Stimulated activated CD4-positive, alpha-beta T cell treated with anti-CD3 and anti-CD28 coated beads, Interleukin-12 subunit alpha, Interleukin-12 subunit beta, amount 100 ng/mL, for 4 hours (primary cell): ENCODE results near the gene DHRS13.

Experiments
- DNase-seq: peaks from one replicate; pipeline ENCODE4 v3.0.0-alpha.2; 2020

DHRS13 gene

DNA sequence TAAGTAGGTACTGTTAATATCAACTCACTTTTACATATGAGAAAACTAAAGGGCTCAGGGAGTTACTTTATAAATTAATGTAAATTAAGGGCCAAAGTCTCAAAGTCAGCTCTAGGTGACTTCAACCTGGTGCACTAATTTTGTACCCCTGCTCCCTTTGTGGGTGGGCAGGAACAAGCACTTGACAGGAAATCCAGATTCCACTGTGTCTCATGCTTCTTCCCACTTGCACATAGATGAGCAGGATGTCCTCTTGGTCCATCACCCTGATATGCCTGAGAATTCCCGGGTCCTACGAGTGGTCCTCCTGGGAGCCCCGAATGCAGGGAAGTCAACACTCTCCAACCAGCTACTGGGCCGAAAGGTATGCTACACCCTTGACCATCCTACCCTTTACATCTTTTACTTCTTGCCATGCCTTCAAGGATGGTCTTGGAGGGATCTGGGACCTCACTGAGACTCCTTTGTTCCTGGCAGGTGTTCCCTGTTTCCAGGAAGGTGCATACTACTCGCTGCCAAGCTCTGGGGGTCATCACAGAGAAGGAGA, 46.8 kb downstream of the DHRS13 start:
- DNase-seq = no peak

DNA sequence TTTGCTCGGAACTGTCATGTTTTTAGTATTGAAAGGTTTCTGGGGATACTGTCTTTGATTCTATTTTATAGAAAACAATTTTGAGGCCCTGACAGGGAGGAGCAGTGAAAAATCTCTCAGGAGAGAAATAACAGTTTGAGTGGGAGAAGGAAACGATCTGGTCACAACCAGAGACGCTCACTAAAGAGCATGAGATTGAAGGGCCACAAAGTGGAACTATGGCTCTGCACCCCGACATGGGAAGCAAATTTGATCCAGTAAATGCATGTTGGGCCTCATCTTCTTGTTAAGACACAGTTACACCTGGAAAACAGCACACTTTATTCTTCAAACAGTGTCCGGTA, 47.6 kb downstream of the DHRS13 start:
- DNase-seq = no peak

DNA sequence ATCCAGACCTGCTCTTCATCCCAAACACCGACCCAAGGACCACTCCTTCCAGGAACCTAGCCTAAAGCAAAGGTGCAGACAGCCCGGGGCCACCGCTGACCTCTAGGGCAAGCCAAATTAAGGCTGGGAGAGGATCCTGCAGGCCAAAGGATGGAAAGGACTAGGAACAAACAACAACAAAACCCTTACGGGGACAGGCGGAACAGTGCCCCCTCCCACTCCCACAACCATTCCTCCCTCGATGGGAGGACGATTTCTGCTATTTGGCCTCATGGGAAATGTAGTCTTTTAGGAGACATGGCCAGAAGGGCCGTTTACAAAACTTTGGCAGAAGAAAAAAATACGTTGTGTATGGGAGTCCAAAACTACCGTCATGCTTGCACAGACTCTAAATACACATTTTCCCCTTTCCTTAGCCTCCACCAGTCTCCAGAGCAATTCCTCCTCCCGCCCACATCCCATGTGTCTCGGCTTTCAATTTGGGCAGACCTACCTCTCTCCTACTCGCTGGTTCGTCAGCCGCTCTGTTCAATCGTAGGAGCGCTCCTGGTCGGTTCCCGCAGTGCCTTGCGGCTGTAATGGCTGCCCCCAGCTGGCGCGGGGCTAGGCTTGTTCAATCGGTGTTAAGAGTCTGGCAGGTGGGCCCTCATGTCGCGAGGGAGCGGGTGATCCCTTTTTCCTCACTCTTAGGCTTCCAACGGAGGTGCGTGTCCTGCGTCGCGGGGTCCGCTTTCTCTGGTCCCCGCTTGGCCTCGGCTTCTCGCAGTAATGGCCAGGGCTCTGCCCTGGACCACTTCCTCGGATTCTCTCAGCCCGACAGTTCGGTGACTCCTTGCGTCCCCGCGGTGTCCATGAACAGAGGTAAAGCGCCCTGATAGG, 48.2 kb downstream of the DHRS13 start, which contains the start of gene ERAL1:
Gene ERAL1 (plus strand): TSS at position 560 of the 879 bp plus-strand sequence. CDS start 19 bp downstream, at position 579.
- DNase-seq = peak; percentile 76

DNA sequence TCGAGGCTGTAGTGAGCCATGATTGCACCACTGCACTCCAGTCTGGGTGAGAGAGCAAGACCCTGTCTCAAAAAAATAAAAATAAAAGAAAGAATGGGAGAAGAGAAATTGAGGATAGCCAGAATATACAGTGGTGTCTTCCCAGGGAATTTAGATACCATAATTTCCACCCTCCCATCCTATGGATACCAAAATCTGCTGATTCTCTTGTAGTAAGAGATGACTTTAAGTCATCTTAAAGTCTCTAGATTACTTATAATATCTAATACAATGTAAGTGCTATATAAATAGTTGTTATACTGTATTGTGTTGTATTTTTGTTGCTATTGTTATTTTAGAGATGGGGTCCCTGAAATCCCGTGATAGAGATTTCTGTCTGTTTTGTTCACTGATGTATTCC, 49.6 kb downstream of the DHRS13 start:
- no peak for DNase-seq

DNA sequence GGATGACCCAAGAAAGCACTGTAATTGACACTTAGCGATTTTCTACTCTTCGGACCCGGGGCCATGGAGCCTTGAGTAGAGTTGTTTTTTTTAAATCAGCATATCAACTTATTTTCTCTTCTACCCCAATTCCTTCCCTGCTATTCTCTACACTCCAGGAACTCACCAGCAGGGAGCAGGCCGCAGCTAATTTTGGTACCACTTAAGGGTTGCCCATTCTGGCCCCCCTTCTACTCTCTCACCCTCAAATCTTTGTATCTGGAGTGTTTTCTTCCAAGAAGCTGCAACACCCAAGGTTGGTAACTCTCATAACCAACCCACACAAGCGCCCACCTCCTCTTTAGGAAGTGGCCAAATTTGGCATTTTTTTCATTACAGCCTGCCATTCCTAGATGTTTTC, 53.6 kb downstream of the DHRS13 start:
- DNase-seq = no peak

DNA sequence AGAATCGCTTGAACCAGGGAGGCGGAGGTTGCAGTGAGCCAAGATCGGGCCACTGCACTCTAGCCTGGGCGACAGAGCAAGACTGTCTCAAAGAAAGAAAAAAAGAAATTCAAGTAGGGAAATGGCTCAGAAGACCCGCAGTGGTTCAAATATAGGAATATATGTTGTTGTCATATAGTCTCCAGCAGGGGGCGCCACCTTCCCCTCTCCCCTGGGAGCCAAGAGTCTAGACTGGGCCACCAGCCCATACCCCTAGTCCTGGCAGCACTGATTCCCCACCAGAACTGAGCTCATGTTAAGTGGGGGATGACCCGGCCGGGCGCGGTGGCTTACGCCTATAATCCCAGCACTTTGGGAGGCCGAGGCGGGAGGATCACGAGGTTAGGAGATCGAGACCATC, 54.2 kb downstream of the DHRS13 start:
- peak; percentile 60 for DNase-seq
